SH-SY5Y (cell line): ENCODE data around the gene ATP8A1.

Source experiments
- GATA2 ChIP-seq: IDR thresholded peaks from 2 replicates; pipeline ENCODE4 v1.6.1; 2011; ENCODE audit warnings: mild to moderate bottlenecking, low read depth, low read length
- GATA3 ChIP-seq: IDR thresholded peaks from 2 replicates; pipeline ENCODE4 v1.6.1; 2011; ENCODE audit warnings: low read depth, mild to moderate bottlenecking, low read length, moderate library complexity

- no peak for TF ChIP-seq GATA3
- TF ChIP-seq GATA2: no peak
Measured at GRCh38 chr4:42541647-42542046, 115.3 kb downstream of the ATP8A1 start.
